22Rv1 (cell line): ENCODE data around the gene LCN1.
"Not testable (repeated sequence)": the region's sequence is repeated elsewhere in the genome, so short reads cannot be mapped to it uniquely, and the experiment has no call there.

Source experiments
- CTCF ChIP-seq: fragments of 450-650 bp; IDR thresholded peaks from 2 replicates; pipeline ENCODE4 v1.5.1; 2017; ENCODE audit warnings: mild to moderate bottlenecking
- ZFX ChIP-seq: fragments of 450-650 bp; IDR thresholded peaks from 2 replicates; pipeline ENCODE4 v1.6.1; 2017; ENCODE audit warnings: antibody characterized with exemption, borderline replicate concordance

- not testable (repeated sequence) for TF ChIP-seq CTCF, ZFX
Measured at GRCh38 chr9:135546792-135547617, 25.8 kb downstream of the LCN1 start.
